Chondrocyte (in vitro differentiated cells): ENCODE data around the gene GNAL. TPM values are rescaled to one million over a fixed set of nuclear protein-coding genes. Genes with fewer than 3 reads are reported as not detected.
A peak's percentile ranks its signal among the peaks of the same experiment; 100 is the strongest.

ENCODE experiments used
- DNase-seq: peaks from one replicate; pipeline ENCODE4 v3.0.0; 2021; ENCODE audit warnings: mixed read lengths, low spot score
- H3K27ac Mint-ChIP-seq: one replicate; pipeline ENCODE4 v1.8.0; 2021; ENCODE audit warnings: mild to moderate bottlenecking, moderate library complexity, mixed read lengths; ENCODE audit not compliant: unreplicated experiment
- H3K27me3 Mint-ChIP-seq: 2 replicates; pipeline ENCODE4 v1.8.0; 2021; ENCODE audit warnings: low read depth, mixed read lengths
- H3K36me3 Mint-ChIP-seq: 2 replicates; pipeline ENCODE4 v1.8.0; 2021; ENCODE audit warnings: low read depth, mixed read lengths
- H3K4me1 Mint-ChIP-seq: 2 replicates; pipeline ENCODE4 v1.8.0; 2021; ENCODE audit warnings: low read depth, mild to moderate bottlenecking, mixed read lengths
- H3K4me3 Mint-ChIP-seq: one replicate; pipeline ENCODE4 v1.8.0; 2021; ENCODE audit warnings: mild to moderate bottlenecking, moderate library complexity, mixed read lengths; ENCODE audit not compliant: unreplicated experiment
- H3K9me3 Mint-ChIP-seq: 2 replicates; pipeline ENCODE4 v1.8.0; 2021; ENCODE audit warnings: low read depth, mixed read lengths
- total RNA-seq: library from RNA; stranded (reverse); gene quantifications from 3 replicates; pipeline ENCODE4 v1.2.1, GENCODE V29; 2021
- TF ChIP-seq, protein P1 (sequence below): fragments of 200-600 bp; sonication (generic); IDR thresholded peaks from 2 replicates; pipeline ENCODE4 v1.5.0; 2021; ENCODE audit warnings: antibody characterized with exemption, mild to moderate bottlenecking, moderate library complexity

GNAL gene
- total RNA-seq, 1 donor from 2014 or later, result 5.9 TPM

DNA sequence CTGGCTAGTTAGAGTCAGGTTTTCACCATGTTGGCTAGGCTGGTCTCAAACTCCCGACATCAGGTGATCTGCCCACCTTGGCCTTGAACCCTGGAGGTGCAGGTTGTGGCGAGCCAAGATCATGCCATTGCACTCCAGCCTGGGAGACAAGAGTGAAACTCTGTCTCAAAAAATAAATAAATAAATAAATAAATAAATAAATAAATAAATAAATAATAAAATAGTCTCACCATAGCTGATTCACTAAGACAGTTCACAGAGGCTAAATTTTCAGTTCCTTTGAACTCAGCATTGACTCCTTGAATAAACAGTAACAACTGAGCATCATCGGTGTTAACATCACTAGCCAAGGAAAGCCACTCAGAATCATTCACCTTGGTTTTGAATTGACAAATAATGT lies 32.7 kb downstream of the GNAL start:
- peaks cover 3% of the 10 kb centered on the region for H3K9me3 Mint-ChIP-seq

DNA sequence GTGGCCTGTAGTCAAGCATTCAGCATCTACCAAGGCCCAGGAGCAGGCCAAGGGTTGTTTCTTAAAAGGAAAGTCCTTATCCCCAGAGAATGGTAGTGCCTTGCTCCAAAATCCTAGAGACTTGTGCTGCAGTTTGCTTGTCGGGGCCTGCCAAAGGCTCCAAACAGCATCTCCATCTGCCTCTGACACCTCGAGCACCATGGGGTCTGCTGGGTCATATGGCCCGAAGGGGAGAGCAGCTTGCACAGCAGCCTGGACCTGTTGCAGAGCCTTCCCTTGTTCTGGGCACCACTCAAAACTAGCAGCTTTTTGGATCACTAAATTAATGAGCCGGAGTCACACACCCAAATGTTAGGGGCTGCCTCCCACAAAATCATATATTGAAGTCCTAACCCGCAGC lies 35.7 kb downstream of the GNAL start:
- H3K27ac Mint-ChIP-seq, result no peak overlapping the region
- H3K9me3 Mint-ChIP-seq, result peaks cover 3% of the 10 kb centered on the region
- no peaks in the 10 kb centered on the region for H3K36me3 Mint-ChIP-seq
- DNase-seq, result no peak
- H3K4me1 Mint-ChIP-seq, result no peaks in the 10 kb centered on the region
- peaks cover 14% of the 10 kb centered on the region for H3K27me3 Mint-ChIP-seq
- TF ChIP-seq, protein P1, sequence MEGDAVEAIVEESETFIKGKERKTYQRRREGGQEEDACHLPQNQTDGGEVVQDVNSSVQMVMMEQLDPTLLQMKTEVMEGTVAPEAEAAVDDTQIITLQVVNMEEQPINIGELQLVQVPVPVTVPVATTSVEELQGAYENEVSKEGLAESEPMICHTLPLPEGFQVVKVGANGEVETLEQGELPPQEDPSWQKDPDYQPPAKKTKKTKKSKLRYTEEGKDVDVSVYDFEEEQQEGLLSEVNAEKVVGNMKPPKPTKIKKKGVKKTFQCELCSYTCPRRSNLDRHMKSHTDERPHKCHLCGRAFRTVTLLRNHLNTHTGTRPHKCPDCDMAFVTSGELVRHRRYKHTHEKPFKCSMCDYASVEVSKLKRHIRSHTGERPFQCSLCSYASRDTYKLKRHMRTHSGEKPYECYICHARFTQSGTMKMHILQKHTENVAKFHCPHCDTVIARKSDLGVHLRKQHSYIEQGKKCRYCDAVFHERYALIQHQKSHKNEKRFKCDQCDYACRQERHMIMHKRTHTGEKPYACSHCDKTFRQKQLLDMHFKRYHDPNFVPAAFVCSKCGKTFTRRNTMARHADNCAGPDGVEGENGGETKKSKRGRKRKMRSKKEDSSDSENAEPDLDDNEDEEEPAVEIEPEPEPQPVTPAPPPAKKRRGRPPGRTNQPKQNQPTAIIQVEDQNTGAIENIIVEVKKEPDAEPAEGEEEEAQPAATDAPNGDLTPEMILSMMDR, result no peak
- H3K4me3 Mint-ChIP-seq, result no peak overlapping the region

More for the DNA sequence above, 32.7 kb downstream of the GNAL start:
- TF ChIP-seq, protein P1, result no peak
- Mint-ChIP-seq H3K27ac (no peak overlapping the region), H3K4me3 (no peak overlapping the region), H3K4me1 (no peaks in the 10 kb centered on the region), H3K36me3 (no peaks in the 10 kb centered on the region), H3K27me3 (peaks cover 7% of the 10 kb centered on the region)
- no peak for DNase-seq

DNA sequence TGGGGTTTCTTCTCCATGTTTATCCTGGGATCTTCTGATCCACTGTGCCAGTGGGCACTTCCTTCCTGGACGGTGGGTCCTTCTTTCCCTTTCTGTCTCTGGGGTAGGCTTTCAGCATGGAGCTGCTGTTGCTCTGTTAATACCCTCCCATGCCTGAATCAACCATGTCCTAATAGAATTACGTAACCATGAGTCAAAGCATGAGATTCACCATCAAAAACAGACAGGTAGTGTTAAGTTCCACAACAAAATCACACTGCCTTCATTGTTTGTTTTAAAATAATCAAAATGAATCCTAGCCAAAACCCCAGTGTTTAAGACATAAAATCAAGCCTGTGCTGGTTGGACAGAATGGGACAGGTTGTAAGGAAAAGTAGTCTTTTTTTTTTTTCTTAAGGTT lies 37.5 kb downstream of the GNAL start:
- Mint-ChIP-seq H3K27me3 (peaks cover 15% of the 10 kb centered on the region), H3K36me3 (no peaks in the 10 kb centered on the region), H3K9me3 (peaks cover 3% of the 10 kb centered on the region), H3K4me3 (no peak overlapping the region), H3K27ac (no peak overlapping the region), H3K4me1 (no peaks in the 10 kb centered on the region)
- TF ChIP-seq, protein P1, result no peak
- no peak for DNase-seq

DNA sequence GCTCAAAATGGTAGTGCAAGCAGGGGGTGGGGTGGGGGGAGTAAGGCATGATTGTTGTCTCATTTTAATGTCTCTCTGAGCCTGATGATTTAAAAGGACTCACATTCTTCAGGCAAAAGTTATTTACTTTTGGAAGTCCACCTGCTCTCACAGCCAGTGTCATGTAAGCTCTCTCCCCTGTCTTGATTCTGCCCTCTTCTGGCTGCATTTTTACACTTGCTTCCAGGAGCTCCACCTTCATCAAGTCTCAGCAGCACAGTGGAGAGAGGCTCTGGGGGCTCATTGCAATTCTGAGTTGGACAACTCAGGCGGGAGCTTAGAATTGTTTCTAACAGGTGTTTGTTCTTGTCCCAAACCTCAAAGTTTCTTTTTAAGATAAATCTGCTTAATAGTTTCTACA lies 39.2 kb downstream of the GNAL start:
- peaks cover 28% of the 10 kb centered on the region for H3K27me3 Mint-ChIP-seq
- H3K4me1 Mint-ChIP-seq, result peaks cover 7% of the 10 kb centered on the region
- no peak overlapping the region for H3K4me3 Mint-ChIP-seq
- H3K36me3 Mint-ChIP-seq, result peaks cover 1% of the 10 kb centered on the region
- DNase-seq, result no peak
- H3K27ac Mint-ChIP-seq, result no peak overlapping the region
- TF ChIP-seq, protein P1, result peak; percentile 65
- H3K9me3 Mint-ChIP-seq, result peaks cover 3% of the 10 kb centered on the region

DNA sequence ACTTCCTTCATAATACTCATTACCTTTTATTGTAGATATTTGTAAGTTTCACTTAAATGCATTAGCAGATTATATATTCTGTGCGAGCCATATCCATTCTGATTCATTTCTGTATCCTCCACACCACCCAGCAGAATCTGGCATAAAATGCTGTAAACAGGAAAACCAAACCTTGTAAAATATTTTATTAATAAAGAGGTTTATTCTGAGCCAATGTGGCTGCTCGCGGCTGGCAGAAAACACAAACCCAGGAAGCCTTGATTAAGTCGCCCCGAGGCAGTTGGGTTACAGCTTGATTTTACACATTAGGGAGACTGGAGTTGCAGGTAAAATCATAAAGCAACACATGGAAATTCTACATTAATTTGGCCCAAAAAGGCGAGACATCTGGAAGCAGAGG lies 40.5 kb downstream of the GNAL start:
- peaks cover 7% of the 10 kb centered on the region for H3K4me1 Mint-ChIP-seq
- no peak overlapping the region for H3K4me3 Mint-ChIP-seq
- peaks cover 1% of the 10 kb centered on the region for H3K36me3 Mint-ChIP-seq
- peaks cover 3% of the 10 kb centered on the region for H3K9me3 Mint-ChIP-seq
- H3K27ac Mint-ChIP-seq, result no peak overlapping the region
- DNase-seq, result no peak
- peaks cover 30% of the 10 kb centered on the region for H3K27me3 Mint-ChIP-seq
- TF ChIP-seq, protein P1, result no peak
